HL-60/S4 treated with retinoic acid at 250 ng/mL for 4 days and 3 days (cell line): ENCODE data around the gene PROCA1.

Experiments used
- in situ Hi-C: fragments of 300-500 bp; cut with MboI; formaldehyde crosslinking; loops from 2 replicates; pipeline ENCODE4 v1.7.0; 2022; ENCODE audit warnings: low sequenced_read_pairs

The PROCA1 gene, protein sequence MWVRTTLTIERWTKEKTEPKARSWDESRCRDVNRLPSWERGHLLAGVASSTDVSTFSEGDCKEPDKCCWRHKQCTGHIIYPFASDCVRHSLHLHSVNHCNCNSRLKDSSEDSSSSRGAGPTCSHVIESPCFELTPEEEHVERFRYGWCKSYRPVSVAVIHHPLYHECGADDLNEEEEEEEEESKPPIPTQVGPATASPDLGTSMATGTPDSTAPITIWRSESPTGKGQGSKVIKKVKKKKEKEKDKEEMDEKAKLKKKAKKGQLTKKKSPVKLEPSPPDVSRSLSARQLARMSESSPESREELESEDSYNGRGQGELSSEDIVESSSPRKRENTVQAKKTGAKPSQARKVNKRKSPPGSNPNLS

DNA sequence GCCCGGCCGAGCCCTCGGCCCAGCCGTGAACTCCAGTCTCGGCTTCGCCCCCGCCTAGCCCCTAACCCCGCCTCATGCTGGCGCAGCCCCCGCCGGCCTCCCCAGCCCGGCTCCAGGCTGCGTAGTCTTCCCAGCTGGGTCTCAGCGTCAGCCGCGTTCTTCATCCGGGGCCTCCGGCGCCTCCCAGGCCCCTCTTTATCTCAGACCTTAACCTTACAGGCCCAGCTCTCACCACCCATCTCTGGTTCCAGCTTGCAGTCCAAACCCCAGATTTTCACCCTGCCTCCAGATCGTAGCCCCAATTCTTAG, at the start of gene PROCA1:
TSS of gene PROCA1 (minus strand) at position 166 of the 309 bp plus-strand sequence. CDS start 228 bp downstream, outside the sequence.
- in situ Hi-C loops, result no loop called here

DNA sequence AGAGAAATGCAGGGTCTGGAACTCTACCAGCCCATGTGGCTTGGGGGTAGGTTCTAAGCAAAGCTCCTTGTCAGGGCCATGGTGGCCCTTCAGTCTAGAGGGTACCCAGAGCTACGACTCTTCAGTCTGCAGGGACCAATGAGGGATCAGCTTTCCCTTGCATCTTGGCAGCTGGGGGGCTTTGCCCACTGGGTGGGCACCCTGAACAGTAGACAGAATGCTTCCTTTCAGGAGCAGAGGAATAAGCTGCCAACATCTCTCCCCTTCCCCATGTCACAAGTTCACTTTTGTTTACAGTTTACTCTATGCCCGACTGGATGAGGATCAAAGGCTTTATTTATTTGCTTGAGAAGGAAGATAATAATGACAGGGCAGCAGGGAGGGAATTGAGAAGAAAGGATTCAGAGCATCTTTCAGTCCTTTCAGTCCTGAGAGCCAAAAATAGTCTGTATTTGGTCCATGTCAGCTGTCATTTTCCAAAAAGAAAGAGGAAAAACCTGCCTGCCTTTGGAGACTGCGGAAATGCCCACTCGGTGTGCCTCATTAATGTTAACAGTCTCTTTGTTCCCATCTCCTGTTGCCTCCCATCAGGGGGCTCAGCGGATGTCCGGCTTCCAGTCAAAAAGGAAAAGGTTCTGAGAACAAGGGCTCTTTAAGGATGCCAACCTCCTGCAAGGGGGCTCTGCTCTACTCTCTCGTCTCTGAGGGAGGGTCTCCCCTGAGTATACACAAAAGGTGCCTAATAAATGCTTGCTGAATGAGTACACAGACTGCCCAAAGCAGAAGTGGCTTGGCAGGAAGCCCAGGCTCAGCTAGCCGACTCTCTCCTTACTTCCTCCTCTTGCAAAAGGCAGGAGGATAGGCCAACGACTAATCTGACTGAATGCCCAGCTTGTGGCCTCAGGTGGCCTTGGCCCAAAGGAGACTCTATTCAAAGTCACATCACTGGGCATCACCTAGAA, 49.2 kb upstream of the PROCA1 start:
- in situ Hi-C loops, result no loop called here

DNA sequence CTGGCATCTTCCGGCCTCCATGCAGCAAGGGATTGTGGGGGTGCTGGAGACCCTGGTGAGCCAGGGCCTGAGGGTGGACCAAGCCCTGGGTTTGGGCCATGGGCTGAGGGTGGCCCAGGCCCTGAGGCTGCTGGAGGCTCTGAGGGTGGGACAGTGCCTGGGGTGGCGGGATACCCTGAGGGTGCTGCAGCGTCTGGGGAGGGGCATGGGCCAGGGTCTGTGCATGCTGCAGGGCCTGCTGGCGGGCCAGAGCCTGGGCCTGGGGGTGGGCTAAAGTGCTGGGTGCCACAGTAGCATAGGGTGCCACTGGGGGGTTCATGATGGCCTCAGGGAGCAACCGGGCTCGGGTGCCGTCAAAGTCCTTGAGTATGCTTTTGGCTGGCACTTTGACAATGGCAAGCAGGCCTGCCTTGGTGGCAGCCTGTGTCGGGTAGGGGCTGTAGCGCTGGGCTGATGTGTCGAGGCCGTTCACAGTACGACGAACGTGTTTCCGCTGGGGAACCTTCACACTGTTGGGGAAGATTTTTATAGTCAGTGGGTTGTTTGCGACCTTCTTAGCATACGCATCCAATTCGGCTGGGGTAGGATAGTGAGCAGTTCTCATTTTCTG, 47.7 kb upstream of the PROCA1 start:
- in situ Hi-C loops, result no loop called here

DNA sequence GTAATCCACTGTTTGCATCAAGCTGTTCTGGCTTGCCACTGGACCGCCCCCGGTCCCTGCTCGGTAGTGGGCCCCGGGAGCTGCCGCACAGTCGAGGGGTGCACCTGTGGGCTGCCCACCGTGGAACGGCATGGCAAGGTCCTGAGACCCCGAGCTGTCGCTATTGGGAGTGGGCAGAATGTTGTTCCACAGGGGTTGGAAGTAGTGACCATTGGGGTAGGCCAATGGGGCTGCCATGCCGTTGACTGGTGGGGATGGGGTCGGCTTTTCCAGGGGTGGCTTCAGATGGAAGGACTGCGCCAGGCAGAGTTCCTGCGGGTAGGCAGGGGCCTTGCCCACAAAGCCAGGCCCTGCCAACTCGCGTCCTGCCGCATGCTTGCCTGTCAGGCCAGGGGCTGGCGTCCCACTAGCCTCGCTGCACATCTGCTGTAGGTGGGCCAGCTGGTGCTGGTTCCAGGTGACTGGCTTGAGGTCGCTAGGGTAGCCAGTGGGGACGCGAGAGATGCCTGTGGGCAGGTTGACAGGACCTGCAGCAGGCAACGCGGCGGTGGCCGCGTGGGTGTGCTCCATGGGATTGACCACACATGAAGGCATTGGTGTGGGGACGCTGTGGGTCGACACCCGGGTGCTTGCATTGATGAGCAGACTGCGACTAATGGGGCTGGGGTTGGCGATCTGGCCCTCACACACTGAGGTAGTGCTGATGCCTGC, 46.9 kb upstream of the PROCA1 start:
- in situ Hi-C loops, result no loop called here

DNA sequence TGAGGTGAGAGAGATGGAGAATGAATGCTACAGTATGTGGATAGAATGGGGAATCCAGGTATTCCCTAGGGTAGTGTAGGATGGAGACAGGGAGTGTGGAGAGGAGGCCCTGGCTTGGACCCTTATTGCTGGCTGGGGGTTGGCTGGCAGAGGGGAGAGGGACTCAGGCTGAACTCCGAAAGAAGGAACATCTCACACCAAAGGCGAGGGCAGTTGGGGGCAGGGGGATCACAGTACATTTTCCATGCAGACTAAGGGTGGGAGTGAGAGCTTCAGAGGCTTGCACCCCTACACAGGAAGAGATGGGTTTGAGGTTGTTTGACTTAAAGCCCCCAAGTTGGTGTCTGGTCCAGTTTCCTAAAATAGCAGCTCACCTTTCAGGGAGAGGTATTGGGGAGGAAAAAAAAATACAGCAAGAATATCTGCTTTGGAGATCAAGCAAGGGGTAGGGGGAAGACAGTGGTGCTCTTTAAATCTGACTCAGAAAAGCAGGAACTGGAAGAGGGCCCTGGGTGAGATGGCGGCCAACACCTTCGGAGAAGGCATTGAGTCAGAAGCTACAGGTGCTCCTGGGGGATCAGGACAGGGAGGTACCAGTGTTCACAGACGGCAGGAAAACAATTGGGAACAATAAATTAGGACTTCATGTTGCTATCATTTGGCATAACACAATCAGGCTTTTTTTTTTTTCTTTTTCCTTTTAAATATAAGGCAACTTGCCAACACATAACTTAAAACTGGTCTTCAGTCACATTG, 44.5 kb upstream of the PROCA1 start:
- in situ Hi-C loops, result no loop called here

DNA sequence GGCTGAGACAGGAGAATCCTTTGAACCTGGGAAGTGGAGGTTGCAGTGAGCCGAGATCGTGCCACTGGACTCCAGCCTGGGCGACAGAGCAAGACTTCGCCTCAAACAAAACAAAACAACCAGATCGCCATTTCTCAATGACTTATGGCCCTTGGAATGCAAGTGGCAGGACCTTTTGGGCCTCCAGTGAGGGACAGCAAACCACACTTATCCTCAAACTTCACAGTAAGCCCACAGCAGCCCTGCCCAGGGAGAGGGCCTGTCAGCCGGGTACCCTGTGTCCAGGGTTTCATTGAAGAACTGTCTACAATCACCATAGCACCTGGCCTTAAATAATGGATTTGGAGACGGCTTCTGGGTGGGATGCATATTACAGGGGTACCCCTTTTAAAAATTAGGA, 43.8 kb upstream of the PROCA1 start:
- in situ Hi-C loops, result no loop called here

DNA sequence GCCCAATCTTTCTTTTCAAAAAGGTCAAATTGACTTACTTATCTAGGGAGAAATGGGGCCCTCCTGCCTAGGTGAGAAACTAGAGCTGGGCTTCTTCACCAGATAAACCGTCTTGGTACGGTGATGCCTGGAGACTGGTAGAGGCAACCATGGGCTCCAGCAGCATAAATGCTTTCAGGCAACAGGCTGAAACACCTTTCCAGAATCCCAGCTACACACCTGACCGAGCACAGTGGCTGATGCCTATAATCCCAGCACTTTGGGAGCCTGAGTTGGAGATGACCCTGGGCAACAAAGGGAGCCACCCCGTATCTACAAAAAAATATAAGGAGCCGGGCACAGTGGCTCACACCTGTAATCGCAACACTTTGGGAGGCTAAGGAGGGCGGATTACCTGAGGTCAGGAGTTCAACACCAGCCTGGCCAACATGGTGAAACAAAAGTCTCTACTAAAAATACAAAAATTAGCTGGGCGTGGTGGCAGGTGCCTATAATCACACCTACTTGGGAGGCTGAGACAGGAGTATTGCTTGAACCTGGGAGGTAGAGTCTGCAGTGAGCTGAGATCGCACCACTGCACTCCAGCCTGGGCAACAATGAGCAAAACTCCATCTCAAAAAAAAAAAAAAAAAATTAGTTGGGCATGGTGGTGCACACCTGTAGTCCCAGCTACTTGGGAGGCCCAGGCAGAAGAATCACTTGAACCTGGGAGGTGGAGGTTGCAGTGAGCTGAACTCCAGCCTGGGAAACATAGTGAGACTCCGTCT, 40.1 kb upstream of the PROCA1 start:
- in situ Hi-C loops, result no loop called here

DNA sequence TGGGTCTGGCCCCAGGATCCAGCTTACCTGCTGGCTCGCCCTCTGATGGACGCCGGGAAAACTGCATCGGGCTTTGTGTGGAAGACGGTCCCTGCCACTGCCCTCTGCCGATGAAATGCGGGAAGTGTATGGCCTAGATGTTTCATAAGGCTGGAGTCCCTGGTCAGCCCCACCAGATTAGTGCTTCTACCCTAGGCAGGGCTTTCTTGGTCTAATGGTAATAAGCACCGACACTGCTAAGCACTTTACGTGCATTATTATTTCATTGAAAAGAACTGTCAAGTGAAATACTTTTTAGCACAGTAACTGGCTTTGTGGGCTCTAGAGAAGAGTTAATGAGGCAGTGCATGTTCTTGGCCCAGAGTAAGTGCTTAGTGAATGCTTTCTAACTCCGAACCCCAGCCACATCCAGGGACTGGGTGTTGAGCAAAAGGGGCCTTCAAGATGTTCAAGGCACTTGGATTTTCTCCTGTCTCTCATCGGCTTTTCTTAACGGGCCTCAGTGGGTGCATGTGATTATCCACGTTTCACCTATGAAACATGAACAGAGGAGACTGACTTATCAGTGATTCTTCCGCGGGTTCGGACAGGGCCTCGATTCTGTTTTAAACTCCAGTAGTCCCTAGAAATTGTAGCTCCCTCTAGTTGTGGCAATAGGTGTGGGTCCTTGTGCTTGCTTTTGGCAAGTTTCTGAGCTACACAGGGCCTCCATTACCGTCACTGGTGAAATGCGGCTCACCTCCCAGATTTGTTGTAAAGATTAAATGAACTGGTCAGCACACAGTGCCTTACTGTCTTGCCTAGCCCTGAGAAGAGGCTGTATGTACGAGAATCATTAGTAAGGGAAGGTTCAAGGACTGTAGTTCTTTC, 38.7 kb upstream of the PROCA1 start:
- in situ Hi-C loops, result no loop called here

DNA sequence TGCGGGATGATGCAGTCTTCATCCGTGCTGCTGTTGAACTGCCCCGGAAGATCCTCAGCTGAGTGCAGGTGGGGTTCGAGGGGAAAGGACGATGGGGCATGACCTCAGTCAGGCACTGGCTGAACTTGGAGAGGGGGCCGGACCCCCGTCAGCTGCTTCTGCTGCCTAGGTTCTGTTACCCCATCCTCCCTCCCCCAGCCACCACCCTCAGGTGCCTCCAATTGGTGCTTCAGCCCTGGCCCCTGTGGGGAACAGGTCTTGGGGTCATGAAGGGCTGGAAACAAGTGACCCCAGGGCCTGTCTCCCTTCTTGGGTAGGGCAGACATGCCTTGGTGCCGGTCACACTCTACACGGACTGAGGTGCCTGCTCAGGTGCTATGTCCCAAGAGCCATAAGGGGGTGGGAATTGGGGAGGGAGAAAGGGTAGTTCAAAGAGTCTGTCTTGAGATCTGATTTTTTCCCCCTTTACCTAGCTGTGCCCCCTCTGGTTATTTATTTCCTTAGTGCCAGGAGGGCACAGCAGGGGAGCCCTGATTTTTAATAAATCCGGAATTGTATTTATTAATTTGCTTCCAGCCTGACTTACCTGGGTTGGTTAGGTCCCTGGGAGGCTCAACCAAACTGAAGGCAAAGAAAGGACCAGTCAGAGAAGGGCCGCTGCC, 38.0 kb upstream of the PROCA1 start:
- in situ Hi-C loops, result loop anchor here (25.0 kb wide), 1 partner anchor 363 kb away; no protein-coding TSS in a partner anchor

DNA sequence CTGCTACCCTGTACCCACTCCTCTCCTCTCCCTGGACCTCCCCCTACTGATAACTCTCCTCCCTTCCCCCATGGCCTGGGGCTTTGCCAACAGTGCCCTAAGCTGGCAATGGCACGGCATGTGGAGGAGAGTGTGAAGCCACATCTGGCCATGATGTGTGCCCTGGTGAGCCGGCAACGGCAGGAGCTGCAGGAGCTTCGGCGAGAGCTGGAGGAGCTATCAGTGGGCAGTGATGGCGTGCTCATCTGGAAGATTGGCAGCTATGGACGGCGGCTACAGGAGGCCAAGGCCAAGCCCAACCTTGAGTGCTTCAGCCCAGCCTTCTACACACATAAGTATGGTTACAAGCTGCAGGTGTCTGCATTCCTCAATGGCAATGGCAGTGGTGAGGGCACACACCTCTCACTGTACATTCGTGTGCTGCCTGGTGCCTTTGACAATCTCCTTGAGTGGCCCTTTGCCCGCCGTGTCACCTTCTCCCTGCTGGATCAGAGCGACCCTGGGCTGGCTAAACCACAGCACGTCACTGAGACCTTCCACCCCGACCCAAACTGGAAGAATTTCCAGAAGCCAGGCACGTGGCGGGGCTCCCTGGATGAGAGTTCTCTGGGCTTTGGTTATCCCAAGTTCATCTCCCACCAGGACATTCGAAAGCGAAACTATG, 37.3 kb upstream of the PROCA1 start:
- in situ Hi-C loops, result loop anchor here (25.0 kb wide), 1 partner anchor 363 kb away; no protein-coding TSS in a partner anchor

DNA sequence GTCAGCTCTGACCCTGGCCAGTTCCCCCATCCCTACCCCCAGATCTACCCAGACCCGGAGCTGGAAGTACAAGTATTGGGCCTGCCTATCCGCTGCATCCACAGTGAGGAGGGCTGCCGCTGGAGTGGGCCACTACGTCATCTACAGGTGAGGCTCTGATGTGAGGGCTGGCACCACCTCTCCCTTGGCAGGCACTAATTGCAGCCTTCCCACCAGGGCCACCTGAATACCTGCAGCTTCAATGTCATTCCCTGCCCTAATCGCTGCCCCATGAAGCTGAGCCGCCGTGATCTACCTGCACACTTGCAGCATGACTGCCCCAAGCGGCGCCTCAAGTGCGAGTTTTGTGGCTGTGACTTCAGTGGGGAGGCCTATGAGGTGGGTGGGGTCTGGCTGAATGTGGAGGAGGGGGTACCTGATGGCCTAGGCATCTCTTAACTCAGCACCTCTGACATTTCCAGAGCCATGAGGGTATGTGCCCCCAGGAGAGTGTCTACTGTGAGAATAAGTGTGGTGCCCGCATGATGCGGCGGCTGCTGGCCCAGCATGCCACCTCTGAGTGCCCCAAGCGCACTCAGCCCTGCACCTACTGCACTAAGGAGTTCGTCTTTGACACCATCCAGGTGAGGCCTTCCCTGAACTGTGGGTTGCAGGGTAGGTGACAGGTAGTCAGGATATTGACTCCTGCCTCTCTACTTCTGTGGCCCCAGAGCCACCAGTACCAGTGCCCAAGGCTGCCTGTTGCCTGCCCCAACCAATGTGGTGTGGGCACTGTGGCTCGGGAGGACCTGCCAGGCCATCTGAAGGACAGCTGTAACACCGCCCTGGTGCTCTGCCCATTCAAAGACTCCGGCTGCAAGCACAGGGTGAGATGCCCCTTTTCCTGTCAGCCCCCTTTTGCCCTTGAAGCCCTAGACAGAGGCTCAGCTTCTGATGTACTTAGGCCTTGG, 36.4 kb upstream of the PROCA1 start:
- in situ Hi-C loops, result loop anchor here (25.0 kb wide), 1 partner anchor 364 kb away; no protein-coding TSS in a partner anchor

DNA sequence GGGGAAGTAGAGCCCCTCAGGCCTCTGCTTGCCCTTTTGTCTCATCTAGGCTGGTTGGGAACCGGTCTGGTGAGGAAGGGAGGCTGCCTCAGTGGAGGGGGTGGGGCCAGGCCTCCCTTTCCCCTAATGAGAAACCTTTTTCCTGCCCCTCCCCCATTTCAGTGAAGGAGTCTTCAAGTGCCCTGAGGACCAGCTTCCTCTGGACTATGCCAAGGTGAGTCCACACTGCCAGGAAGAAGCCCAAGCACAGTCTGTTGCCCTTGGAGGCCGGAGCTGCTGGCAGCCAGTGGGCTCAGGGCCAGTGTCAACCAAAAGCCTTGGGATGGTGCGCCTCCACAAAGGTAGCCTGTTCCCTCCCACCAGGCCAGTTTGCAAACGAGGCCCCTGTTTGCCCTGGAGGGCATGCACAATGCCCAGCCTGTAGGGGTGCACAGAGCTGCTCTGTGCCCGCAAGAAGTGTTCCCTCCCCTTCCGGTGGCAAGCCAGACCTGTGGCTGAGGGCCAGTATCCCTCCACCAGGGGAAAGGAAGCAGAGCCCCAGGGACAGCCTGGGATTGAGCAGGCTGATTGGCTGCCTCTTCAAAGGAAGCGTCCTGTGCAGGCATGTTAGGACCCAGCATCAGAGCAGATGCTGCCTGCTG, 35.5 kb upstream of the PROCA1 start:
- in situ Hi-C loops, result loop anchor here (25.0 kb wide), 1 partner anchor 365 kb away; no protein-coding TSS in a partner anchor

DNA sequence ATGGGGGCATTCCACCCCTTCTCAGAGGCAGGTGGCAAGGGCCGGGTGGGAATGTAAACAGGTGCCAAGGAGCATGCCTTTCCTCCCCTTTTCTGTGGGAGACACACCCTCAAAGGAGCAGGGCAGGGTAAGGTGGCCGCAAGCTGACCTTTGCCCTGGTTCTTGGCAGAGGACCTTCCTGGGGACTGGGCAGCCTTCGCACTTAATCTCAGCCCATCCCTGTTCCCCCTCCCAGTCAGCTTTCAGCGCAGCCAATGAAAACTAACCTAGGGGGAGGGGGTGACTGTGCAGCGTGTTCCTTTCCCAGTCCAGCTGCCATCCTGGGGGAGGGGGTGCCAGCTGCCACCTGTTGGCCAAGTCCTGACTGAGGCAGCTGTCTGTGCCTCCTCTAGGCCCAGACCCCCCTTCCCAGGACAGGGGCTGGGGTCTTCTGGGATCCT, 34.9 kb upstream of the PROCA1 start:
- in situ Hi-C loops, result loop anchor here (25.0 kb wide), 1 partner anchor 366 kb away; no protein-coding TSS in a partner anchor

DNA sequence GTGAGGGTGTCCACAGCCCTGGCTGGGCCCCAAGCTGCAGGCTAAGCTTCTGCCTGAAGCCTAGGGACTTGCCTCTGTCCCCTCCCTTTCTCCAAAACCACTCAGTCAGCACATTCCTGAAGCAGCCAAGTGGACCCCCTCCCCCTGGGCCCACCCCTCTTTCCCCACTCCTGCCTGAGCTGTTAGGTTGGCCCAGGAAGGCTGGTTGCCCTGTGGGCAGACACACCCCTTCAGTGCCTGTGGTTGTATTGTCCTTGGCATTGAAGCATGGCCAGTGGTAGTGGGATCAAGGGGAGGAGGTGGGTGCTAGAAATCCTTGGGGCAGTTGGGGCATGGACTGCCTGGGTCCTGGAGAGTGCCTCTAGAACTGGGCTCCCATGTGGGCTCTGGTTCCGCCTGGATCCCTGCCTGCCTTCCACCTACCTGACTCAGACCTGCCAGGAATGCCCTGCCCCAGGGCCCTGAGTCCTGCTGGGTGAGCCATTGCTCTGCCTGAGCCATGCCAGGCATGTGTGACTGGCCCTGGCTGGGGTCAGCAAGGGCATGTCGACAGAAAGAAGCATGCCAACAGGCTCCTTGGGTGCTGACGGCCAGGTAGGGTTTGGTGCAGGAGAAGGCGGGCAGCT, 34.2 kb upstream of the PROCA1 start:
- in situ Hi-C loops, result loop anchor here (25.0 kb wide), 1 partner anchor 366 kb away; no protein-coding TSS in a partner anchor
